GM12878 (cell line): Measurements from ENCODE around the gene IRF4. TPM values are rescaled to one million over a fixed set of nuclear protein-coding genes. Genes with fewer than 3 reads are reported as not detected.
A peak's percentile ranks its signal among the peaks of the same experiment; 100 is the strongest.

Experiments used
- ATF2 ChIP-seq: IDR thresholded peaks from 2 replicates; pipeline ENCODE4 v1.6.1; 2012; ENCODE audit warnings: low read length, inconsistent platforms
- ATF3 ChIP-seq: IDR thresholded peaks from 2 replicates; pipeline ENCODE4 v1.6.1; 2011; ENCODE audit warnings: low read depth, mild to moderate bottlenecking, low read length, moderate library complexity, borderline replicate concordance; ENCODE audit errors: extremely low read depth
- GABPA ChIP-seq: IDR thresholded peaks from 2 replicates; pipeline ENCODE4 v1.6.1; 2014; ENCODE audit warnings: antibody characterized with exemption, low read depth, mild to moderate bottlenecking, inconsistent platforms
- KDM1A ChIP-seq: fragments of 200-600 bp; sonication (generic); IDR thresholded peaks from 2 replicates; pipeline ENCODE4 v1.6.1; 2016; ENCODE audit warnings: borderline replicate concordance
- NFIC ChIP-seq: IDR thresholded peaks from 2 replicates; pipeline ENCODE4 v1.6.1; 2012; ENCODE audit warnings: low read depth, mild to moderate bottlenecking, inconsistent platforms, low read length, moderate library complexity
- PML ChIP-seq: IDR thresholded peaks from 2 replicates; pipeline ENCODE4 v1.6.1; 2012; ENCODE audit warnings: low read length, inconsistent platforms
- POLR2A ChIP-seq: IDR thresholded peaks from 2 replicates; pipeline ENCODE4 v1.6.1; 2011; ENCODE audit warnings: low read depth, mild to moderate bottlenecking, low read length
- POLR2AphosphoS2 ChIP-seq: IDR thresholded peaks from 2 replicates; pipeline ENCODE4 v1.6.1; 2011; ENCODE audit warnings: low read depth, mild to moderate bottlenecking, low read length, improper control_type of control experiment, moderate library complexity
- POLR2AphosphoS5 ChIP-seq: IDR thresholded peaks from 2 replicates; pipeline ENCODE4 v1.6.1; 2011; ENCODE audit warnings: mild to moderate bottlenecking, low read length, inconsistent platforms
- REST ChIP-seq: IDR thresholded peaks from 2 replicates; pipeline ENCODE4 v1.6.1; 2012; ENCODE audit warnings: mild to moderate bottlenecking, low read depth, low read length
- STAT1 ChIP-seq: fragments of 450-650 bp; conservative IDR thresholded peaks from 2 replicates; pipeline ENCODE4 v1.6.1; 2014; ENCODE audit warnings: antibody characterized with exemption, mild to moderate bottlenecking
- ZNF592 ChIP-seq: fragments of 450-650 bp; IDR thresholded peaks from 2 replicates; pipeline ENCODE4 v1.6.1; 2017; ENCODE audit warnings: mild to moderate bottlenecking, moderate library complexity
- polyA plus RNA-seq, 11 experiments: library from polyadenylated mRNA; depleted of rRNA in 4 of 11; unstranded in 6 of 11; stranded (reverse) in 5 of 11; fragments of >200 nt; fragmentation: Nextera tagmentation in 4 of 11; fragmentation: Illumina TruSeq in 1 of 11; extraction: Ambion mirVana in 4 of 11; extraction: Trizol in 1 of 11; gene quantifications; 1 replicate in 1 of 11; 2 replicates in 10 of 11; pipeline versions ENCODE4 v1.2.1 to v1.2.3, GENCODE V29; 2011 to 2016; ENCODE audit warnings: inconsistent platforms in 2 of 11, missing spikeins in 2 of 11, low read depth in 1 of 11
- total RNA-seq, 4 experiments: library from RNA; depleted of rRNA in 3 of 4; stranded (reverse); fragments of >200 nt in 3 of 4; fragmentation: Illumina TruSeq in 1 of 4; extraction: Trizol in 1 of 4; gene quantifications; 2 replicates each; pipeline versions ENCODE4 v1.2.1 to v1.2.3, GENCODE V29; 2013 to 2021

The IRF4 gene
- total and polyA plus RNA-seq, 10 of the 15 experiments (the other 5 are each of a cell fraction or from before 2014, with no cell fraction given), result 50.0 to 495 (median 257) TPM

GRCh38 chr6:412146-412886 is 20.8 kb downstream of the IRF4 start (continued):
- TF ChIP-seq NFIC (peak; percentile 52), ZNF592 (no peak), PML (peak; percentile 80), POLR2AphosphoS5 (peak; percentile 95), STAT1 (no peak), ATF2 (peak; percentile 26; the same call in 1 of the 2 replicates), GABPA (0 out of 2 replicates have a peak, but pooled peaks have one; percentile 31), POLR2AphosphoS2 (peak; percentile 42; the same call in 1 of the 2 replicates), REST (no peak), KDM1A (no peak), POLR2A (peak; percentile 74), ATF3 (no peak)
